HG03521 (cell line): Measurements from ENCODE around the gene STYX.

Experiments used
- ATAC-seq: cut with Tn5 transposase; IDR thresholded peaks from one replicate; pipeline ENCODE4 v1.9.1; 2021; ENCODE audit warnings: mild to moderate bottlenecking, moderate library complexity; ENCODE audit not compliant: unreplicated experiment

Gene STYX

DNA sequence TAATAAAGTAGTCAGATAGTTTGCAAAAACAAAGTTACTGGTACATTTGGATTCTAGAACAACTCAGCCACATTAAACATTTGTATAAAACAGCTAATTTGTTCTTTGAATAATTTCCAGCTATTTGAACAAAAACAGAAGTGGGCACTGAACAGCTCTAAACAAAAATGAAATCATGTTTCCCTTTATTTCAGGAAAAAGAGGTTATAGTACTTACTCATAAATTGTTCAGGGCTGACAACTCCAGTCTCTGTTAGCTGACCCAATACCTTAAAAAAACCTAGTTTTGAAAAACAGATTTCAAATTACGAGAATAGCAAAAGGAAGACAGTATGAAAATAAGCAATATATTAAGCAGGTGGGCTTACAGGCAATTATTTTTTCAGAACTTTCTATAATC is 53.2 kb downstream of the STYX start:
- ATAC-seq = no peak

DNA sequence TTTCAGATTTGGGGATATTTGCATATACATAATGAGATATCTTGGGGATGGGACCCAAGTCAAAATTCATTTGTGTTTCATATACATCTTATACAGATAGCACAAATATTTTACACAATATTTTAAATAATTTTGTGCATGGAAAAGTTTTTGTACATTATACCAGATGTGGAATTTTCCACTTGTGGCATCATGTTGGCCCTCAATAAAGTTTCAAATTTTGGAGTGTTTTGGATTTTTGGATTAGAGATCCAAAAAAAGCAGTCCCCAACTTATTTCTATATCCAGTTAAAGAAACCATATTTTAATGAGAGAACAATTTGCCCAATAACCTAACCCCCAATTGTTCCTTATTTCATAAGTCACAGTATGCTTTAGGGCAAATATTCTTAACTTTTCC is 56.9 kb downstream of the STYX start:
- no peak for ATAC-seq

DNA sequence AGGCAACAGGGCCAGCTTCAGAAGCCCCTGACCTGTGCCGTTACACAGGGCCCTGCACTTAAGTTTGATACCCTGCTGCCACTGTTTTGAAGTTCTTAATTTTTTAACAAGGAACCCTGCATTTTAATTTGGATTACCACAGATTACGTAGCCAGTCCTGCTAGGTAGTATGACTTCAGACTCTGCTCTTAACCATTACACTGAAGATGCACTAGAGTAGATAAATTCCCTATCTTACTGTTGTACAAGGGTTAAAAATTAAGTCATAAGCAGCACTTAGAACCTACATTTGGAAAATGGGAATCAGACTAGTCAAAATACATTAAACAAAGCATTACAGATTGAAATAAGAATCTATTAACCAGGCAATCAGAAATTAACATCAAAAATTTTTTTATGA is 59.2 kb downstream of the STYX start:
- ATAC-seq = no peak

DNA sequence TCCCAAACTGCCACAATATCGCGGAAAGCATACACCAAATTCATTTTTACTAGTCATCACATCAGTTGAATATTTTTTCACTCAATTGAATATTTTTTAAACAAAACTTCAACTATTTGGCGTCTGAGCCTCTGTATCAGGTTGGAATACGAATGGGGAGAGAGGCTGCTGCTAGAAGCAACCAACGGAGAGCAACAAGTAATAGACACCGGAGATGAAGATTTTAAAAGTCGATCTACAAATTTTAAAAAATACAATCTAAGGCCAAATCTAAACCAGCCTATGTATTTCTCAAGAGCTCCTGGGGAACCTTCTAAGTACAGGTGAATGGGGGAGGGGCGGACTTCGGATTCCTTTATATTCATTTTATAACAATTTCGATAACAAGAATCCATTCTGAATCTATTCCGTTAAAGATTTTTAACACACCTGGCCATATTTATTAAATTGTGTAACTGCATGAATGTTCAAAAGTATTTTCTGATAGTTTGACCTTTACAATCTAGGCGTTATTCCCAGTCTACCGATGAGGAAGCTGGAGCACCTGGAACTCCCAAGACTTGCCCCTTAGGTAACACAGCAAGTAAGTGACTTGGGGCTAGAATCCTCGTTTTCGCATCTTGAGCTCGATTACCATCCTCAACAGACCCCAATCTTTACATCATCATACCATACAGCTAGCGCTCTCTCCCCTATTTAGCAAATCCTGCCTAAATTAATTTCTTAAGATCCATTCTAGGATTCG is 60.2 kb downstream of the STYX start:
- no peak for ATAC-seq

DNA sequence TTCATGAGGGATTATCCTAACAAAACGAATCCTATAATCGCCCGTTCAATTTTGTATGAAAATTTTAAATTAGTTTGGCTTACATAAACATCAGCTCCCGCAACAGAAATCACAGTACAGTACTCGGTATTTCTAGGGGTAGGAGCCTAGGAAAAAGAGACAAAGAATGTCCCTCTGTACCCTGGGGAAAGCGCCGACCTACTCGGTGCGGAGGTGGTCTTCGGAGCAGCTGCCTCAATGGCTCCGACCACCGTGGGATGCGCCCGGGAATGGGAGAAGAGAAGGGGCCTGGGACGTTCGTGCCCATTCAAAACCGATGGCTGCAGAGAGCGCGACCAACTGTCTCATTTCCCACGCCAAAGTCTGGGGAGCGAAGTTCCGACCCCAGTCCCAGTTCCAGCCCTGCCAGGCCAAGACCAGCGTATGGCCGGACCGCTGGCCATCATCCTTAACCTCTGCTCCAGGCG is 60.8 kb downstream of the STYX start:
- ATAC-seq = peak; percentile 10

DNA sequence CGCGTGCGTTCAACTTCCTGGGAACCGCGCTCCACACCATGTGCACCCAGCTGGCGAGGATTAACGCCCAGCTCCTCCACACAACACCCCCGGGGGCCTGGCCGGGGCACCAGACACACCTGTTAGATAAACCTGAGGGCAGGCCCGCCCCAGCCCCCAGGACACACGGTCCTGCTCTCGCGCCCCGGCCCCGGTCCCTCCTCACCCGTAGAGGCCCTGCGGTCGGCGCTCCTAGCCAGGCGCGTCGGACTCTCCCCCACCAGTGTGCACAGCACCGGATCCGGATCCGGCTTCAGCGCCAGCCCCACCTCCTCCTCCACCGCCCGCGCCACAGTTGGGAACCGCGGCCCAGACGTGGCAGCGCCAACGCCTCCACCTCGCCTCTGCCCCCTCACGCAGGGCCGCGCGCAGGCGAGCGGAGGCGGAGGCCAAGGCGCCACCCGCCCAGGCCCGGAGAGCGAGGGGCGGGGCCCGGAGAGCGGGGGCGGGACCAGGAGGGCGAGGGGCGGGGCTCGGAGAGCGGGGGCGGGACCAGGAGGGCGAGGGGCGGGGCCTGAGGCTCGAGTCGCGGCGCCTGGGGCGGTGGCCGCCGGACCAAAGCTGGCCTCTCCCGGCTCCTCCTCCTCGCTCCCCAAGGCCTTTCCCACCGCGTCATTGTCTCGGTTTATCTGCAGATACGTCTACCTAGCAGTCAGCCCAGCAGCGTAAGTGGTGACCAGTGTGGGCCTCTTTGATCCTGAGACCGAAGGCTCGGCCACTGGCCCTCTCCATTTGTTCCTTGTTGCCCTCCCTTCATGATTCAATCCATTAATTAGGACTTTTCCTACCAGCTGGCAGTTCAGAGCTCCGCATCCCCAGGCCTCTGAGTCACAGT is 61.5 kb downstream of the STYX start, which contains the start of gene GNPNAT1:
GNPNAT1 (minus strand) TSS at position 385 of the 874 bp plus-strand sequence. CDS start 6,957 bp downstream, outside the sequence.
- ATAC-seq = peak; percentile 91

DNA sequence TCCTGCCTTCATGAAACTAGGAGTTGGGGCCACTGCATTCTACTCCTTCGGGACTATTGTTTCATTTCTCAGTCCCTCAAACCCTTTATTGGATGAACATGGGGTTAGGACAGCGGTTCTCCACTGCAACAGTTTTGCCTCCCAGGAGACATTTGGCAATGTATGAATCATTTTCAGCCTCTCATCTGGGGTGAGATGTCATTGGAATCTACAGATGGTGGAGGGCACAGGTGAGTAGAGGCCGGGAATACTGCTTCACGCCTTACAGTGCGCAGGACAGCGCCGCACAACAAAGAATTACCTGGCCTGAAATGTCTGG is 62.1 kb downstream of the STYX start:
- no peak for ATAC-seq

DNA sequence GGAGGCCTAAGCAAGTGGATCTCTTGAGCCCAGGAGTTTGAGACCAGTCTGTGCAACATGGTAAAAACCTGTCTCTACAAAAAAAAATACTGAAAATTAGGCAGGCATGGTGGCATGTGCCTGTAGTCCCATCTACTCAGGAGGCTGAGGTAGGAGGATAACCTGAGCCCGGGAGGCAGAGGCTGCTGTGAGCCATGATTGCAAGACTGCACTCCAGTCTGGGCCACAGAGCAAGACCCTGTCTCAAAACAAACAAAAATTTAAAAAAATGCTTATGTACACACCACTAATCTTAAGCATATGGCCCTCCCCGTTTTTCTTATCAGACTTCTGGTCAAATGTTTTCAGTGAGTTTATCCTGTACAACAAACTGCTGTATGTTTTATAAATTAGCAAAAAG is 63.1 kb downstream of the STYX start:
- no peak for ATAC-seq

DNA sequence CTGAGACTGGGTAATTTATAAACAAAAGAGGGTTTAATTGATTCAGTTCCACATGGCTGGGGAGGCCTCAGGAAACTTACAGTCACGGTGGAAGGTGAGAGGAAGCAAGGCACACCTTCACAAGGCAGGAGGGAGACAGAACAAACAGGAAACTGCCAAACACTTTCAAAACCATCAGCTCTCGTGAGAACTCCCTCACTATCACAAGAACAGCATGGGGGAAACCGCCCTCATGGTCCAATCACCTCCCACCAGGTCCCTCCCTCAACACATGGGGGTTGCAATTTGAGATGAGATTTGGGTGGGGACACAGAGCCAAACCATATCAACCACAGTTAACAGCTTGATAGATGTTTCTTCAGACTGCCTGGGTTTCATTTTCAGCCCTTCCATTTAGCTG is 67.7 kb downstream of the STYX start:
- no peak for ATAC-seq

DNA sequence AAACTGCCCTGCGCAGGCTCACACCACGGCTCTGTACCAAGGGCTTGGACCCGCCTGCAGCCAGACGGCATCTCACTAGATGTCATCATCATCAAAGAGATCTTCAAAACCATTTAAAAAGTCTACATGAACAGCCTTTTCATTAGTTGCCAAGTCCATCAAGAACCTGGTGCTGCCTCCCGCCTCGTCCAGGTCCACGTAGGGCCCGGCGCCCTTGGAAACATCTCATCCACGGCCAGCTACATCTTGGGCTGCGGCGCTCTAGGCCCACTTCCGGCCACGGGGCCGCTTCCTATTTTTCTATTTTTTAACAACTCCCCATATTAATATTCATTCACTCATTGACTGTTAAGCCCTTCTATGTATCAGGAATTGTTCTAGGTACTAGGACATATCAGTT is 68.9 kb downstream of the STYX start:
- no peak for ATAC-seq

DNA sequence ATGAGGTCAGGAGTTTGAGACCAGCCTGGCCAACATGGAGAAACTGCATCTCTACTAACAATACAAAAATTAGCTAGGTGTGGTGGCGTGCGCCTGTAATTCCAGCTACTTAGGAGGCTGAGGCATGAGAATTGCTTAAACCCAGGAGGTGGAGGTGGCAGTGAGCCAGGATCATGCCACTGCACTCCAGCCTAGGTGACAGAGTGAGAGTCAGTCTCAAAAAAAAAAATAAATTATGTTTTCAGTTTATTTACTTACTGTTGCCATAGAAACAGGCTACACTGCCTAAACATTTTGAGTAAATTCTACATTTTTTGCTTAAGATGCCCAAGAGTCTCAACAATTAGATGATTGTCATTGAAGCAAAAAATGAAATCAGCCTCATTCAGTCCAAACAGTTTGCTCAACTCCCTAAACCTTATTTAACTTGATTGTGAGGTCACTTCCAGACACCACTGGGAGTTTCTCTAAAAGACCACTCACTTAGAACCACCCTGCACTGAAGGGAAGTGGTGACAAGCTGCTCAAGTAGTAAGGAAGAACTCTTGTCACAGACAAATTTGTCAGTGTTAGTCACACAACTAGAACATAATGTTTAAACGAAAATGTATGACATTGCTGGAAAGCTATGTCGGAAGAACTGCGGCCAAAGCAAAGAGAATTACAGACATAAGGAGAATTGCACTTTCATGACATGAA is 71.2 kb downstream of the STYX start:
- ATAC-seq = no peak

DNA sequence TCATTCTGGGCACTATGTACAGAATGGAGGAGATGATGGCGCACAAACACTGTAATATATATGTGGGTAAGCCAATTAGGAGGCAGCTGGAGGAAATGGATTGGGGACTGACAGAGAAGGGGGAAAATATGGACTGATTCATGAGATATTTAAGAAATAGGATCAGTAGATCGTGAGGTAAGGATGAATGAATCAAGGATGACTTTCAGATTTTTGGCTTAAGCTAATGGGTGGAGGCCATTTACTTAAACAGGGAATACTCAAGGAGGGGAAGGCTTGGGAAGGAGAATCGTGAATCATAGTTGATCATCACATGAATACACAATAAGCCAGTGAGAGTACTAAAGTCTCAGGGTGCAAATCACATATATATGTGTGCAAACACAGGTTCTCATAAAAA is 72.6 kb downstream of the STYX start:
- no peak for ATAC-seq

DNA sequence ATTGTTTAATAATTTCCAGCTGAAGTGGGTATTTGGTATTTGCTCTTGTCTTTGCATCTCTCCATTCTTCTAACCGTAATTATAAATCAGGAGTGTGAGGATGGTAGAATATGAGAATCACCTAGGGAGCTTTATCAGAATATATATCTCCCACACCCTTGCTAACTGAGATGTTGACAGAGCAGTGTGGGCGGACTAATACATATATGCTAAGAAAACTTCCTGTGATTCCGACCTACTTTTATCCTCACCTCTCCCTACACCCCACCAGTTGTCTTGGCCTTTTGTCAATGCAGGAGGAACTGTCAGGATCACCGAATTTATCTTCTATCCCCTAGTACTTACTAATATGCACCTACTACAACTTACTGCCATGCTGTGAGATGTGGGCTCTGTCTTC is 76.1 kb downstream of the STYX start:
- ATAC-seq = no peak

DNA sequence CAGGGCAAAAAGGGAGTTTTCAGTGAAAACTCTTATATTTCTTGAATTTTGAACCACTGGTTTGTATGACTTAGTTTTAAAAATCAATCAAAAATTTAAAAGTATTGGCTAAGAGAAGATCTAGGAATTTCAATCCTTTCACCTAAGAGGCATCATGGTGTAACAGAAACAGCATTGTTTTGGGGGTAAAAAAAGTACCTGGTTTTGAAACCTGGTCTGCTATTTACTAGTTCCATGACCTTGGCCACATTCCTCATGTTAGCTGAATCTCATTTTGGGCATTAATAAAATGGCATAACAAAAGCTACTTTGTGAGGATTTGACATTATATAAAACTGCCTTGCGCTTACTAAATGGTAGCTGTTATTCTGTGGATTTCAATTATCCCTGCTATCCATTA is 78.1 kb downstream of the STYX start:
- ATAC-seq = no peak

DNA sequence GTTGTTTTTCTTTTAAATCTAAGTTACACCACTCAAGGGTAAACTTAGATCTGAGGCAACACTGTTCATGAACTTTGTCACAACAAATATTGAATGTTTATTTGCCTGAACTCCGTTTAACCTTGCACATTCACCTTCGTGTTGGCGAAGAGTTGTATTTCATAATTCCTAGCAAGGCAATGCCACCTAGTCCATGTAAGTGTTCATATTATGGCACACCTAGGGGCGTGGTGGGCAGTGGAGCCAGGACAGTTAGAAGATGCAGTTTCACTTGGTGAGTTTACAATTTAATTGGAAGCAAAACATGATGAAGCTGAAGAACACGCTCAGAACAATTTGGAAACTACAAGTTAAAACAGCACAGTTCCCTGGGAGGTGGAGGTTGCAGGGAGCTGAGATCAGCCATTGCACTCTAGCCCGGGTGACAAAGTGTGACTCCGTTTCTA is 91.9 kb downstream of the STYX start:
- ATAC-seq = no peak

DNA sequence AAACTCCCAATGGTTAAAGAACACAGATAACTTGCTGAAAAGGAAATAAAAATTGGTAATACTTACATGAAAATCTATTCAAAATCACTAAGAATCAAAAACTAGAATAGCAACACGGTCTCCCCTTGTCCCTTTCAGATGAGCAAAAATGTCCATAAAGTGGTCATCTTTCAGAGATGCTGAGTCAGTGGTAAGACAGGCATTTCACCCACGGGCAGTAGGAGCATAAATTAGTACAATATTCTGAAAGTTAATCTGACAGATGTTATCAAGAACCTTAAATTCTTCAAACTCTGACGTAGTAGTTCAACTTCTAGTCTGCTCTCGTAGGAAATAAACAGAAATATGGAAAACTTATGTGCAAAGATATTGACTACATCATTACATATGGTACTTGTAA is 94.5 kb downstream of the STYX start:
- ATAC-seq = no peak
